Epidermal melanocyte (primary cell): ENCODE results near the gene CD300A.

ENCODE experiments used
- DNase-seq: peaks from one replicate; pipeline ENCODE4 v3.0.0; 2011; ENCODE audit warnings: low spot score; ENCODE audit not compliant: insufficient read length

CD300A gene

GRCh38 chr17:74439691-74440567 lies 26.5 kb upstream of the CD300A start:
- DNase-seq, result no peak

GRCh38 chr17:74441537-74441936 lies 24.9 kb upstream of the CD300A start:
- DNase-seq, result no peak

- DNase-seq, result no peak
Measured at GRCh38 chr17:74442291-74442669, 24.2 kb upstream of the CD300A start.

DNA sequence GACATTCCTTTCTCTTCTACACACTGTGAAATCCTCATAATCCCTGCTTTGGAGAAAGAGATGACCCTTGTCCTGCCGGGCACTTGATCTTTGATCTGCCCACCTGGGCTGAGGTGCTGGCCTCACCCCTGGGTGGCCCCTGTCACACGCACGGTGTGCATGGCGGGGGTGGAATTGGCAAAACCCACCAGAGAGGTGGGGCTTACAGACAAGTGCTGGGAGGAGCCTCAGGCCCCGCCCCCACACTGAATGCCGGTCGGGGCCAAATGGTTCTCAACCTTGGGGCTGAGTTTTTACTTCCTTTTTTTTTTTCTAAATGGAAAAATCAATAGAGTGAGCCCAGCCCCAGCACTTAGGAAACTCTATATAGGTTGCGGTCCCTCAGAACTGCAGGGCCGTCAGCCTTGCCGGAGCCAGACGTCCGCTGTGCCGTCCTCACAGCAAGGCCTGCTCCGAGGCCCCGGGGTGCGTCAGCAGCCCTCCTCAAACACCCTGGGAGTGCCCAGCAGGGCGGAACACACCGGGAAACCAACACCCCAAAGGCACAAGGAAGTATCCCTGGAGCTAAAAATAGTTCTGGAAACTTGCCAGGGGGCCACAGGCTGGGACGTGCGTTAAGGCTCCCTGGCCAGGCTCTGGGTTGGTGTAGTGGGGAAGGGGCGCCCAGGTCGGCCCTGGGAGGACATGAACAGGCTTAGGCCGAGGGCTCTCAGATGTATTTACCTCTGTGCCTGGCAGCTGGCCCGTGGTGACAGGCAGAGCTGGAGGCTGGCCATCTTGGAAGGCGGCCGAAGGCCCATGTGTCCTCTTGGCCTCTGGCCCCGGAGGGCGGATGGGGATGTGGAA lies 23.5 kb upstream of the CD300A start:
- no peak for DNase-seq

- no peak for DNase-seq
Measured at GRCh38 chr17:74443516-74444296, 22.7 kb upstream of the CD300A start.

GRCh38 chr17:74444406-74444805 lies 22.0 kb upstream of the CD300A start:
- DNase-seq, result no peak

DNA sequence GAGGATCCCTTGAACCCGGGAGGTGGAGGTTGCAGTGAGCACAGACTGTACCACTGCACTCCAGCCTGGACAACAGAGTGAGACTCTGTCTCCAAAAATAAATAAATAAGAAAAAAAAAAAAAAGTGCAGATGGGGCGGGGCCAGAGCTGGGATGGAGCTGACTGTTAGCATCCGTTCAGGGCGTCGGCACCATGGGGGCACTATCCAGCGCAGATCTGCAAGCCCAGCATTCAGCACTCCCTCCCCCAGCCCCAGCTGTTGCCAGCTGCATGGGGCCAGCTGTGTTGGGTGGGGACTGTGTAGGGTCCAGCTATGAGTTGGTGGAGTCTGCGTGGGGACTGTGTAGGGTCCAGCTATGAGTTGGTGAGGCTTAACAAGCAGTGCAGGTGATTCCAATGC lies 21.3 kb upstream of the CD300A start:
- no peak for DNase-seq

DNA sequence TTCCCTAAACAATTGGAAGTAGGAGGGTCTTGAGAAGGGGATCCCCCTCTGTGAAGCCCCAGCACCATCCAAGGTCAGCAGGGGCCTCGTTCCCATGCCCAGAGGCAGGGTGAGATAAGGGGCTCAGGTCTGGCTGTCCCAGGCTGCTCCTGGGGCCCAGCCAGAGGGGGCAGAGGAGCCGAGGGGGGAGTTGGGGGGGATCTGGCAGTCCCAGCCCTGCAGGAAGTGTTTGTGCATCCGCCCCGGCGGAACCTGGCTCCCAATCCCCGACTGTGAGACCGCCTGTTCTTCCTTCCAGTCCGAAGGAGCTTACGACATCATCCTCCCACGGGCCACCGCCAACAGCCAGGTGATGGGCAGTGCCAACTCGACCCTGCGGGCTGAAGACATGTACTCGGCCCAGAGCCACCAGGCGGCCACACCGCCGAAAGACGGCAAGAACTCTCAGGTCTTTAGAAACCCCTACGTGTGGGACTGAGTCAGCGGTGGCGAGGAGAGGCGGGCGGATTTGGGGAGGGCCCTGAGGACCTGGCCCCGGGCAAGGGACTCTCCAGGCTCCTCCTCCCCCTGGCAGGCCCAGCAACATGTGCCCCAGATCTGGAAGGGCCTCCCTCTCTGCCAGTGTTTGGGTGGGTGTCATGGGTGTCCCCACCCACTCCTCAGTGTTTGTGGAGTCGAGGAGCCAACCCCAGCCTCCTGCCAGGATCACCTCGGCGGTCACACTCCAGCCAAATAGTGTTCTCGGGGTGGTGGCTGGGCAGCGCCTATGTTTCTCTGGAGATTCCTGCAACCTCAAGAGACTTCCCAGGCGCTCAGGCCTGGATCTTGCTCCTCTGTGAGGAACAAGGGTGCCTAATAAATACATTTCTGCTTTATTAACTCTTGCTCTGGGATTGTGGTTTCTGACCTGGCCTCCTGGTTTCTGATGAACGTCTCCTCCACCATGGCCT lies 19.6 kb upstream of the CD300A start:
- no peak for DNase-seq

- DNase-seq, result no peak
Measured at GRCh38 chr17:74447628-74448159, 18.7 kb upstream of the CD300A start.

- no peak for DNase-seq
Measured at GRCh38 chr17:74448756-74449155, 17.7 kb upstream of the CD300A start.

DNA sequence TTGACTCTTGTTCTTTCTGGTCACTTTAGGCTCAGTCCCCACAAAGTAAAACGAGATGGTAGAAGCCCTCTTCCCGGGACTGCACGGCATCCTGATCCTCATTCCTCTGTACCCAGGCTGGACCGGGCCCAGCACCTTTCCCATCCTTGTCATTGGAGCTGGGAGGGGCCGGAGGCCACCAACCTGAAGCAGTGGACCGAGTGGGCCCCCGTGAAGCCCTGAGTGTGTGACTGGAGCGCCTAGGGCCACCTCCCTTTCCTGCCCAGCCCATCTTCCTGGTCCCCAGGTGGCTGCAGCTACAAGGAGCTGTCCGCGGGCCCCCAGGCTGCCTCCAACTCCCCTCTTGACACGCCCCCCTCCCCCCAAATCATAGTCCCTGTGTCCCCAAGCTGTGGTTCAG lies 17.1 kb upstream of the CD300A start:
- no peak for DNase-seq

DNA sequence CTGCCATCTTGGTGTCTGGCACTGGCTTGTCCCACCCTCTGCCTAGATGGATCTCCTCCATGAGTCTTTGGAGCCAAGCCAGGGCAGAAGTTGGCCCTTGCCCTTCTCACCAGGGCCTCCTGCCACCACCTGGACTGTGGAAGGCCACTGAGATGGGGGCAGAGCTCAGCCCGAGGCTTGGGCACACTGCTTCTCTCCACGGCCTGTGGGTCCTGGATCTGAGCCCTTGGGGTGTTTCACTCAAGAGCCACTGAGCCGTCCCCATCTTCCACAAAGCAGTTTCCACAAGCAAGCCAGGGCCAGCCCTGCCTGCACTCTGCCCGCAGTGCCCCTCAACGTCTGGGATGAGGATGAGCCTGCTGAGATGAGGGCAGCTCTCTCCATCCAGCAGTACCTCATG lies 16.7 kb upstream of the CD300A start:
- DNase-seq, result no peak

DNA sequence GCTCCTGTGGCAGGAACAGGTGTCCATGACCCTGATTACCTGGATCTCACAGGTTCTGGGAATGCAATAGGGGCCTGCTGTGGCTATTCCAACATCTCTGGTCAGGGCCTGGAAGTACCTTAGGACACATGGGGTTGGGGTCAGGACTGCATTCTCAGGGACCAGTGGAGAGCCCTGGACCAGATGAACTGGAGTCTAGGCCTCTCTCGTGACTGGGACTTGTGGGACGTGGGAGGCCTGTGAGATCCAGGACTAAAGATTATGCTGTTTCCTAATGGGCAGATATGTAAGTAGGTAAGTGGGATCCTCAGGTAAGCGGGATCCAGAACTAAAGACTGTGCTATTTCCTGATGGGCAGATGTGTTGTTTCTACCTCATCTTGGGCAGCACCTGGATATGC lies 16.2 kb upstream of the CD300A start:
- DNase-seq, result no peak

DNA sequence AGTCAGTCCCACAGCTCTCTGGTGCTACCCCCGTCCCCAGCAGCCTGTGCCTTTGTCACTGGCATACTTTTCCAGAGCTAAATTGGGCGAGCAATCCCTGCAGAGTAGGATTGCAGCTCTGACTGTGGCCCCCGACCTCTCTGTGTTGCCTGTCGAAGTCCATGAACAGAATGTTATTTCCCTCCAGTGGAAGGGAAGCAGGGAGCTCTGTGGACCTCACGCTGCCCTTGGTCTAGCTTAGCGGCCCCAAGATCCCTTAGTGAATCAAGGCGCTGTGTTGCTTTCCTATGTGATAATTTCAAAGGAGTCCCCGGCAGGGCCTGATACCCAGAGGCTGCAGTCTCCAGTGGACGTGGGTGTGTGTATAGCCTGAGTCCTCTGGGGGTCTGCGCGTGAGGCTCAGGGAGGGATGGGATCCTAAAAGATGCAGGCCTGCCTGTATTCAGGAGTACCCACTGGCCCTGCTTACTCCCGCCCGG lies 15.5 kb upstream of the CD300A start:
- no peak for DNase-seq

GRCh38 chr17:74451557-74451956 lies 14.9 kb upstream of the CD300A start:
- no peak for DNase-seq

GRCh38 chr17:74452033-74452840 lies 14.2 kb upstream of the CD300A start:
- no peak for DNase-seq

GRCh38 chr17:74452841-74453661 lies 13.4 kb upstream of the CD300A start:
- no peak for DNase-seq

- DNase-seq, result peak; percentile 94
Measured at GRCh38 chr17:74453665-74454196, 12.7 kb upstream of the CD300A start.
